Mammary epithelial cell (primary cell): ENCODE results near the gene ADAMTS6.

Experiments
- EZH2 ChIP-seq: IDR thresholded peaks from 2 replicates; pipeline ENCODE4 v1.6.1; 2012; ENCODE audit warnings: low read length, inconsistent platforms, borderline replicate concordance
- TF ChIP-seq, protein P1 (sequence below), 2 donors: IDR thresholded peaks in 1 of 2; conservative IDR thresholded peaks in 1 of 2; 2 replicates each; pipeline ENCODE4 v1.5.1; 2011 to 2012; ENCODE audit warnings: inconsistent platforms in 2 of 2, low read length in 2 of 2, mild to moderate bottlenecking in 2 of 2, control low read depth in 1 of 2, low read depth in 1 of 2; ENCODE audit not compliant: insufficient read depth in 1 of 2; ENCODE audit errors: extremely low read depth in 1 of 2

DNA sequence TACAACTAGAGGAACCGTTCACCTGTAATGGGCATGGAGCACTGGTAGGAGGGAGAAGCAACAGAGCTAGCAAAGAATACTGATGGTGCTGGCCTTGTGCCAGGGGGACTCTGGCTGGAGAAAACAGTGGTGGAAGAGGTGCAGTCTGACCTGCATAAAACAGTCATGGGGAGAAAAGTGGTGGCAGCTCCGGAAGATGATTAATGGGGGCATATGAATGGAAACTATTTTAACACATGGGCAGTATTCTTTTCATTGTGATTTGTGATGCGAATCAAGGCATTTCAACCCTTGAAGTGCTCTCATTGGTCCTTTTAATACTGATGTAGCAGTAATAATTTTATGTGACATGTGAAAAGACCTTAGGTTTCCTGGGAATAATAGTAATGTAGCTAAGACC is 219.6 kb downstream of the ADAMTS6 start:
- TF ChIP-seq, protein P1, sequence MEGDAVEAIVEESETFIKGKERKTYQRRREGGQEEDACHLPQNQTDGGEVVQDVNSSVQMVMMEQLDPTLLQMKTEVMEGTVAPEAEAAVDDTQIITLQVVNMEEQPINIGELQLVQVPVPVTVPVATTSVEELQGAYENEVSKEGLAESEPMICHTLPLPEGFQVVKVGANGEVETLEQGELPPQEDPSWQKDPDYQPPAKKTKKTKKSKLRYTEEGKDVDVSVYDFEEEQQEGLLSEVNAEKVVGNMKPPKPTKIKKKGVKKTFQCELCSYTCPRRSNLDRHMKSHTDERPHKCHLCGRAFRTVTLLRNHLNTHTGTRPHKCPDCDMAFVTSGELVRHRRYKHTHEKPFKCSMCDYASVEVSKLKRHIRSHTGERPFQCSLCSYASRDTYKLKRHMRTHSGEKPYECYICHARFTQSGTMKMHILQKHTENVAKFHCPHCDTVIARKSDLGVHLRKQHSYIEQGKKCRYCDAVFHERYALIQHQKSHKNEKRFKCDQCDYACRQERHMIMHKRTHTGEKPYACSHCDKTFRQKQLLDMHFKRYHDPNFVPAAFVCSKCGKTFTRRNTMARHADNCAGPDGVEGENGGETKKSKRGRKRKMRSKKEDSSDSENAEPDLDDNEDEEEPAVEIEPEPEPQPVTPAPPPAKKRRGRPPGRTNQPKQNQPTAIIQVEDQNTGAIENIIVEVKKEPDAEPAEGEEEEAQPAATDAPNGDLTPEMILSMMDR (conservative IDR thresholded peaks at IDR 0.05 in 1 of 2, IDR thresholded peaks at IDR 0.05 in 1 of 2; ENCODE audit: extremely low read depth in 1 of 2, insufficient read depth in 1 of 2, low read depth in 1 of 2, low read length in 2 of 2), result no peak
- TF ChIP-seq EZH2, result no peak
